GM12878 (cell line): Measurements from ENCODE around the gene EPX. TPM values are rescaled to one million over a fixed set of nuclear protein-coding genes. Genes with fewer than 3 reads are reported as not detected.

Experiments
- ATAC-seq: fragments of 200-7000 bp; cut with Tn5 transposase; 3 replicates; pipeline ENCODE4 v1.9.1; 2020; ENCODE audit warnings: mild to moderate bottlenecking, moderate library complexity
- BruUV-seq: library from RNA; stranded (reverse); fragments of 400-500 nt; replicated peaks from 2 replicates; lab custom pipeline; 2021; lab: Mats Ljungman, UMichigan
- CTCF ChIA-PET: fragments of 300-600 bp; sonication (Branson Sonifier 250); formaldehyde crosslinking; extraction: SDS; loops from one replicate; lab custom pipeline; 2021; ENCODE audit warnings: inconsistent platforms; lab: Yijun Ruan, JAX
- POLR2A ChIA-PET: fragments of 350-600 bp; formaldehyde crosslinking; extraction: SDS; loops from one replicate; lab custom pipeline; 2021; ENCODE audit warnings: inconsistent platforms; lab: Charles Lee
- RAD21 ChIA-PET: fragments of 300-600 bp; sonication (Branson Sonifier 250); formaldehyde crosslinking; loops from one replicate; lab custom pipeline; 2023; ENCODE audit warnings: antibody characterized with exemption; ENCODE audit not compliant: unreplicated experiment; lab: Charles Lee
- SMC1A ChIA-PET: fragments of 300-600 bp; sonication (Branson Sonifier 250); formaldehyde crosslinking; loops from one replicate; lab custom pipeline; 2023; ENCODE audit not compliant: unreplicated experiment, uncharacterized antibody; lab: Charles Lee
- DNase-seq: peaks from one replicate; pipeline ENCODE4 v3.0.0-alpha.2; 2011; ENCODE audit warnings: low read depth, low spot score
- FAIRE-seq: peaks from 3 replicates; lab custom pipeline; 2011; peaks lifted over from hg19 to GRCh38; lab: Jason Lieb, UNC
- H2AFZ ChIP-seq: 2 replicates; pipeline ENCODE4 v1.6.0; 2011; ENCODE audit warnings: low read depth, low read length, control low read depth; ENCODE audit not compliant: control insufficient read depth
- H3K27ac ChIP-seq: 2 replicates; pipeline ENCODE4 v1.5.1; 2011; ENCODE audit warnings: control low read depth; ENCODE audit not compliant: control insufficient read depth, insufficient read depth
- H3K27me3 ChIP-seq, 2 experiments: replicated peaks in 1 of 2; 2 replicates each; pipeline versions ENCODE4 v1.6.0 to v1.6.1; 2011; ENCODE audit warnings: low read length in 1 of 2; ENCODE audit not compliant: control insufficient read depth in 2 of 2, insufficient read depth in 2 of 2
- H3K36me3 ChIP-seq, 2 experiments: 2 replicates each; pipeline ENCODE4 v1.5.1; 2011; ENCODE audit warnings: low read length in 1 of 2; ENCODE audit not compliant: control insufficient read depth in 2 of 2, insufficient read depth in 2 of 2
- H3K4me1 ChIP-seq: 2 replicates; pipeline ENCODE4 v1.6.1; 2011; ENCODE audit warnings: mild to moderate bottlenecking, low read length, moderate library complexity, mixed read lengths; ENCODE audit not compliant: control insufficient read depth, insufficient read depth
- H3K4me2 ChIP-seq: 2 replicates; pipeline ENCODE4 v1.6.0; 2011; ENCODE audit warnings: control low read depth; ENCODE audit not compliant: control insufficient read depth, insufficient read depth
- H3K4me3 ChIP-seq: fragments of 200-600 bp; sonication (generic); 2 replicates; pipeline ENCODE4 v1.5.1; 2016
- H3K79me2 ChIP-seq: 2 replicates; pipeline ENCODE4 v1.6.0; 2011; ENCODE audit warnings: low read length; ENCODE audit not compliant: control insufficient read depth, insufficient read depth
- H3K9ac ChIP-seq: 2 replicates; pipeline ENCODE4 v1.8.0; 2011; ENCODE audit warnings: low read length, control low read depth, mixed read lengths; ENCODE audit not compliant: control insufficient read depth, insufficient read depth
- H3K9me3 ChIP-seq: replicated peaks from 3 replicates; pipeline ENCODE4 v1.5.1; 2011; ENCODE audit warnings: mild to moderate bottlenecking, low read length; ENCODE audit not compliant: control insufficient read depth, insufficient read depth
- H4K20me1 ChIP-seq: 2 replicates; pipeline ENCODE4 v1.6.0; 2011; ENCODE audit not compliant: control insufficient read depth, insufficient read depth
- ASH2L ChIP-seq: fragments of 300-600, 200-600 bp; sonication (generic); IDR thresholded peaks from 2 replicates; pipeline ENCODE4 v1.6.1; 2017; ENCODE audit warnings: low read depth, mild to moderate bottlenecking, borderline replicate concordance
- EED ChIP-seq: sonication (generic); IDR thresholded peaks from 2 replicates; pipeline ENCODE4 v1.6.1; 2016; ENCODE audit warnings: antibody characterized with exemption, low read depth
- FOXM1 ChIP-seq: IDR thresholded peaks from 2 replicates; pipeline ENCODE4 v1.6.1; 2012; ENCODE audit warnings: low read depth, mild to moderate bottlenecking, inconsistent platforms, low read length, moderate library complexity
- IKZF1 ChIP-seq: fragments of 450-650 bp; conservative IDR thresholded peaks from 2 replicates; pipeline ENCODE4 v1.6.1; 2017; ENCODE audit warnings: antibody characterized with exemption, mild to moderate bottlenecking
- KAT2A ChIP-seq: conservative IDR thresholded peaks from 2 replicates; pipeline ENCODE4 v1.6.1; 2011; ENCODE audit warnings: low read depth, low read length; ENCODE audit not compliant: control insufficient read depth
- KLF5 ChIP-seq: fragments of 450-650 bp; IDR thresholded peaks from 2 replicates; pipeline ENCODE4 v1.6.1; 2014; ENCODE audit warnings: mild to moderate bottlenecking; ENCODE audit not compliant: partially characterized antibody
- LARP7 ChIP-seq: fragments of 450-650 bp; IDR thresholded peaks from 2 replicates; pipeline ENCODE4 v1.6.1; 2017; ENCODE audit warnings: mild to moderate bottlenecking
- NKRF ChIP-seq: fragments of 450-650 bp; conservative IDR thresholded peaks from 2 replicates; pipeline ENCODE4 v1.6.1; 2017; ENCODE audit warnings: mild to moderate bottlenecking, moderate library complexity
- NR2C1 ChIP-seq: fragments of 450-650 bp; IDR thresholded peaks from 2 replicates; pipeline ENCODE4 v1.6.1; 2017; ENCODE audit warnings: antibody characterized with exemption, mild to moderate bottlenecking, moderate library complexity
- PML ChIP-seq: IDR thresholded peaks from 2 replicates; pipeline ENCODE4 v1.6.1; 2012; ENCODE audit warnings: low read length, inconsistent platforms
- POLR2AphosphoS5 ChIP-seq: IDR thresholded peaks from 2 replicates; pipeline ENCODE4 v1.6.1; 2011; ENCODE audit warnings: mild to moderate bottlenecking, low read length, inconsistent platforms
- USF2 ChIP-seq: IDR thresholded peaks from 2 replicates; pipeline ENCODE4 v1.6.1; 2011; ENCODE audit warnings: low read depth, low read length, improper control_type of control experiment, borderline replicate concordance
- ZBTB33 ChIP-seq: fragments of 450-650 bp; IDR thresholded peaks from 2 replicates; pipeline ENCODE4 v1.6.1; 2017; ENCODE audit warnings: mild to moderate bottlenecking
- ZNF274 ChIP-seq: IDR thresholded peaks from one replicate; pipeline ENCODE4 v1.8.0; 2011; ENCODE audit not compliant: insufficient read length, insufficient read depth
- ZNF384 ChIP-seq: IDR thresholded peaks from 2 replicates; pipeline ENCODE4 v1.6.1; 2012; ENCODE audit warnings: low read depth, mild to moderate bottlenecking, low read length, improper control_type of control experiment, borderline replicate concordance
- WGBS: methylation state at CpG from one replicate; pipeline ENCODE4 v1.1.6; 2016; ENCODE audit warnings: low lambda C conversion rate; ENCODE audit not compliant: insufficient replicate concordance, insufficient coverage; ENCODE audit errors: missing lambda C conversion rate; 5-methylcytosine and 5-hydroxymethylcytosine counted together
- in situ Hi-C: fragments of 300-500 bp; cut with MboI; formaldehyde crosslinking; loops from 9 replicates; pipeline ENCODE4 v1.14.3; 2018; ENCODE audit warnings: mixed read lengths
- intact Hi-C: fragments of 100-400 bp; cut with micrococcal nuclease; formaldehyde crosslinking; loops from one replicate; pipeline ENCODE4 v1.14.2; 2022; ENCODE audit not compliant: unreplicated experiment
- polyA plus RNA-seq, 11 experiments: library from polyadenylated mRNA; depleted of rRNA in 4 of 11; unstranded in 6 of 11; stranded (reverse) in 5 of 11; fragments of >200 nt; fragmentation: Nextera tagmentation in 4 of 11; fragmentation: Illumina TruSeq in 1 of 11; extraction: Ambion mirVana in 4 of 11; extraction: Trizol in 1 of 11; gene quantifications; 1 replicate in 1 of 11; 2 replicates in 10 of 11; pipeline versions ENCODE4 v1.2.1 to v1.2.3, GENCODE V29; 2011 to 2016; ENCODE audit warnings: inconsistent platforms in 2 of 11, missing spikeins in 2 of 11, low read depth in 1 of 11
- total RNA-seq, 4 experiments: library from RNA; depleted of rRNA in 3 of 4; stranded (reverse); fragments of >200 nt in 3 of 4; fragmentation: Illumina TruSeq in 1 of 4; extraction: Trizol in 1 of 4; gene quantifications; 2 replicates each; pipeline versions ENCODE4 v1.2.1 to v1.2.3, GENCODE V29; 2013 to 2021
- TF ChIP-seq, protein P1 (sequence below): fragments of 450-650 bp; IDR thresholded peaks from 2 replicates; pipeline ENCODE4 v1.6.1; 2017; ENCODE audit warnings: borderline replicate concordance
- TF ChIP-seq, protein P2 (sequence below): fragments of 450-650 bp; IDR thresholded peaks from 2 replicates; pipeline ENCODE4 v1.6.1; 2017; ENCODE audit warnings: low read depth, mild to moderate bottlenecking, moderate library complexity

The EPX gene
- total and polyA plus RNA-seq, 10 of the 15 experiments (the other 5 are each of a cell fraction or from before 2014, with no cell fraction given), result 0.03 TPM; not detected in 9

DNA sequence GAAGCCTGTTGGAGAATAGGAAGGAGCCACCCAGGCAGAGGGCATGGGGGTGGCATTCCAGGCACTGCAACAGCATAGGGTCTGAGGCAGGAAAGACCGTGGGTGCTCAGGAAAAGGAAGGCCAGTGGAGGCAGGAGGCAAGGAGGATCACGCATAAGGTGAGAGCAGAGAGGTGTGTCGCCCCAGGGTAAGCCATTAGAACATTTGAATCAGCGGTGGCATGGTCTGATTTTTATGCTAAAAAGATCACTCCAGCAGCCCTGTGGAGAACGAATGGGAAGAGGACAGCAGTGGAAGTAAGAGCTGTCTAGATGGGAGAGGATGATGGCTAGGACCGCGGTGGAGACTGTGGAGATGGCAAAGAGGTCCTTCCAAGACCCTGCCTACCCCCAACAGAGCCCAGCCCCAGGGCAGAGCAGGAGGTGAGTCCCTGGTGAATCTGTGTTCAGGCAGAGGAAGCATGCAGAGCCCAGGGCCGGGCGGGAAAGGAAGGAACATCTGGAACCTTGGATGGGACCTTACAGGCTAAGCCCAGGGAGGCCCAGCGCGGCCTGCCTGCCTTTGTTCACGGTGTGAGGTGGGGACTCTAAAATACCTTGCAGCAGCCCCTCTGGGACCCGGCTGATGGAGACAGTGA, 53.7 kb downstream of the EPX start:
- no peaks in the 10 kb centered on the region for H4K20me1 ChIP-seq
- H3K9ac ChIP-seq, result no peak overlapping the region
- in situ Hi-C loops, result no loop called here
- no TSS peak for BruUV-seq
- no peaks in the 10 kb centered on the region for H3K9me3 ChIP-seq
- no peak overlapping the region for H2AFZ ChIP-seq
- H3K4me3 ChIP-seq, result no peak overlapping the region
- peaks cover 6% of the 10 kb centered on the region for H3K4me1 ChIP-seq
- 65% methylated on average over 13 of the region's 13 CpGs for WGBS
- FAIRE-seq, result no peak
- intact Hi-C loops, result no loop called here
- no peaks in the 10 kb centered on the region; a peak in 1 of 4 replicates for H3K27me3 ChIP-seq
- no peaks in the 10 kb centered on the region for H3K79me2 ChIP-seq
- ChIA-PET CTCF (interaction anchor here (0.7 to 6.2 kb wide), 5 partner anchors 8 to 206 kb away, joined by 3 to 78 read pairs (median 19); partner anchors contain the start of gene LPO), RAD21 (interaction anchor here (1.4 to 1.9 kb wide), 3 partner anchors 10 to 71 kb away, joined by 3 to 5 read pairs (median 4); no protein-coding TSS in a partner anchor), POLR2A (no interaction called here), SMC1A (interaction anchor here (0.6 to 2.4 kb wide), 3 partner anchors 14 to 34 kb away, joined by 3 to 9 read pairs (median 3); no protein-coding TSS in a partner anchor)
- H3K36me3 ChIP-seq, result no peaks in the 10 kb centered on the region
- no peak overlapping the region for H3K27ac ChIP-seq
- H3K4me2 ChIP-seq, result no peak overlapping the region
- DNase-seq, result no peak
- ATAC-seq, result no peak
- TF ChIP-seq NKRF, result no peak
- no peak for TF ChIP-seq PML
- TF ChIP-seq, protein P1, sequence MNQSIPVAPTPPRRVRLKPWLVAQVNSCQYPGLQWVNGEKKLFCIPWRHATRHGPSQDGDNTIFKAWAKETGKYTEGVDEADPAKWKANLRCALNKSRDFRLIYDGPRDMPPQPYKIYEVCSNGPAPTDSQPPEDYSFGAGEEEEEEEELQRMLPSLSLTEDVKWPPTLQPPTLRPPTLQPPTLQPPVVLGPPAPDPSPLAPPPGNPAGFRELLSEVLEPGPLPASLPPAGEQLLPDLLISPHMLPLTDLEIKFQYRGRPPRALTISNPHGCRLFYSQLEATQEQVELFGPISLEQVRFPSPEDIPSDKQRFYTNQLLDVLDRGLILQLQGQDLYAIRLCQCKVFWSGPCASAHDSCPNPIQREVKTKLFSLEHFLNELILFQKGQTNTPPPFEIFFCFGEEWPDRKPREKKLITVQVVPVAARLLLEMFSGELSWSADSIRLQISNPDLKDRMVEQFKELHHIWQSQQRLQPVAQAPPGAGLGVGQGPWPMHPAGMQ, result no peak
- no peak for TF ChIP-seq ZBTB33
- no peak for TF ChIP-seq ASH2L
- TF ChIP-seq FOXM1, result no peak
- no peak for TF ChIP-seq POLR2AphosphoS5
- TF ChIP-seq LARP7, result no peak
- TF ChIP-seq KAT2A, result no peak
- TF ChIP-seq, protein P2, sequence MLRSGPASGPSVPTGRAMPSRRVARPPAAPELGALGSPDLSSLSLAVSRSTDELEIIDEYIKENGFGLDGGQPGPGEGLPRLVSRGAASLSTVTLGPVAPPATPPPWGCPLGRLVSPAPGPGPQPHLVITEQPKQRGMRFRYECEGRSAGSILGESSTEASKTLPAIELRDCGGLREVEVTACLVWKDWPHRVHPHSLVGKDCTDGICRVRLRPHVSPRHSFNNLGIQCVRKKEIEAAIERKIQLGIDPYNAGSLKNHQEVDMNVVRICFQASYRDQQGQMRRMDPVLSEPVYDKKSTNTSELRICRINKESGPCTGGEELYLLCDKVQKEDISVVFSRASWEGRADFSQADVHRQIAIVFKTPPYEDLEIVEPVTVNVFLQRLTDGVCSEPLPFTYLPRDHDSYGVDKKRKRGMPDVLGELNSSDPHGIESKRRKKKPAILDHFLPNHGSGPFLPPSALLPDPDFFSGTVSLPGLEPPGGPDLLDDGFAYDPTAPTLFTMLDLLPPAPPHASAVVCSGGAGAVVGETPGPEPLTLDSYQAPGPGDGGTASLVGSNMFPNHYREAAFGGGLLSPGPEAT, result no peak
- no peak for TF ChIP-seq ZNF274
- no peak for TF ChIP-seq EED
- TF ChIP-seq KLF5, result no peak
- TF ChIP-seq NR2C1, result no peak
- TF ChIP-seq IKZF1, result no peak
- TF ChIP-seq ZNF384, result no peak
- TF ChIP-seq USF2, result no peak
